GM12878 (cell line): ENCODE data around the gene CAPN9. TPM values are rescaled to one million over a fixed set of nuclear protein-coding genes. Genes with fewer than 3 reads are reported as not detected.

ENCODE experiments used
- ATAC-seq: fragments of 200-7000 bp; cut with Tn5 transposase; 3 replicates; pipeline ENCODE4 v1.9.1; 2020; ENCODE audit warnings: mild to moderate bottlenecking, moderate library complexity
- BruUV-seq: library from RNA; stranded (reverse); fragments of 400-500 nt; replicated peaks from 2 replicates; lab custom pipeline; 2021; lab: Mats Ljungman, UMichigan
- CTCF ChIA-PET: fragments of 300-600 bp; sonication (Branson Sonifier 250); formaldehyde crosslinking; extraction: SDS; loops from one replicate; lab custom pipeline; 2021; ENCODE audit warnings: inconsistent platforms; lab: Yijun Ruan, JAX
- POLR2A ChIA-PET: fragments of 350-600 bp; formaldehyde crosslinking; extraction: SDS; loops from one replicate; lab custom pipeline; 2021; ENCODE audit warnings: inconsistent platforms; lab: Charles Lee
- RAD21 ChIA-PET: fragments of 300-600 bp; sonication (Branson Sonifier 250); formaldehyde crosslinking; loops from one replicate; lab custom pipeline; 2023; ENCODE audit warnings: antibody characterized with exemption; ENCODE audit not compliant: unreplicated experiment; lab: Charles Lee
- SMC1A ChIA-PET: fragments of 300-600 bp; sonication (Branson Sonifier 250); formaldehyde crosslinking; loops from one replicate; lab custom pipeline; 2023; ENCODE audit not compliant: unreplicated experiment, uncharacterized antibody; lab: Charles Lee
- DNase-seq: peaks from one replicate; pipeline ENCODE4 v3.0.0-alpha.2; 2011; ENCODE audit warnings: low read depth, low spot score
- FAIRE-seq: peaks from 3 replicates; lab custom pipeline; 2011; peaks lifted over from hg19 to GRCh38; lab: Jason Lieb, UNC
- H2AFZ ChIP-seq: 2 replicates; pipeline ENCODE4 v1.6.0; 2011; ENCODE audit warnings: low read depth, low read length, control low read depth; ENCODE audit not compliant: control insufficient read depth
- H3K27ac ChIP-seq: 2 replicates; pipeline ENCODE4 v1.5.1; 2011; ENCODE audit warnings: control low read depth; ENCODE audit not compliant: control insufficient read depth, insufficient read depth
- H3K27me3 ChIP-seq, 2 experiments: replicated peaks in 1 of 2; 2 replicates each; pipeline versions ENCODE4 v1.6.0 to v1.6.1; 2011; ENCODE audit warnings: low read length in 1 of 2; ENCODE audit not compliant: control insufficient read depth in 2 of 2, insufficient read depth in 2 of 2
- H3K36me3 ChIP-seq, 2 experiments: 2 replicates each; pipeline ENCODE4 v1.5.1; 2011; ENCODE audit warnings: low read length in 1 of 2; ENCODE audit not compliant: control insufficient read depth in 2 of 2, insufficient read depth in 2 of 2
- H3K4me1 ChIP-seq: 2 replicates; pipeline ENCODE4 v1.6.1; 2011; ENCODE audit warnings: mild to moderate bottlenecking, low read length, moderate library complexity, mixed read lengths; ENCODE audit not compliant: control insufficient read depth, insufficient read depth
- H3K4me2 ChIP-seq: 2 replicates; pipeline ENCODE4 v1.6.0; 2011; ENCODE audit warnings: control low read depth; ENCODE audit not compliant: control insufficient read depth, insufficient read depth
- H3K4me3 ChIP-seq: fragments of 200-600 bp; sonication (generic); 2 replicates; pipeline ENCODE4 v1.5.1; 2016
- H3K79me2 ChIP-seq: 2 replicates; pipeline ENCODE4 v1.6.0; 2011; ENCODE audit warnings: low read length; ENCODE audit not compliant: control insufficient read depth, insufficient read depth
- H3K9ac ChIP-seq: 2 replicates; pipeline ENCODE4 v1.8.0; 2011; ENCODE audit warnings: low read length, control low read depth, mixed read lengths; ENCODE audit not compliant: control insufficient read depth, insufficient read depth
- H3K9me3 ChIP-seq: replicated peaks from 3 replicates; pipeline ENCODE4 v1.5.1; 2011; ENCODE audit warnings: mild to moderate bottlenecking, low read length; ENCODE audit not compliant: control insufficient read depth, insufficient read depth
- H4K20me1 ChIP-seq: 2 replicates; pipeline ENCODE4 v1.6.0; 2011; ENCODE audit not compliant: control insufficient read depth, insufficient read depth
- BACH1 ChIP-seq: fragments of 450-650 bp; IDR thresholded peaks from 2 replicates; pipeline ENCODE4 v1.6.1; 2017; ENCODE audit warnings: mild to moderate bottlenecking, borderline replicate concordance
- BCLAF1 ChIP-seq: fragments of 450-650 bp; IDR thresholded peaks from 2 replicates; pipeline ENCODE4 v1.6.1; 2017; ENCODE audit warnings: antibody characterized with exemption, mild to moderate bottlenecking, moderate library complexity
- MTA2 ChIP-seq: fragments of 450-650 bp; IDR thresholded peaks from 2 replicates; pipeline ENCODE4 v1.6.1; 2016; ENCODE audit warnings: low read depth, mild to moderate bottlenecking, moderate library complexity
- NBN ChIP-seq: fragments of 450-650 bp; IDR thresholded peaks from 2 replicates; pipeline ENCODE4 v1.6.1; 2016
- NFYB ChIP-seq: IDR thresholded peaks from 2 replicates; pipeline ENCODE4 v1.6.1; 2011; ENCODE audit warnings: low read depth, mild to moderate bottlenecking, low read length, improper control_type of control experiment, moderate library complexity; ENCODE audit not compliant: insufficient read depth
- NR2F1 ChIP-seq: fragments of 450-650 bp; conservative IDR thresholded peaks from 2 replicates; pipeline ENCODE4 v1.6.1; 2017; ENCODE audit warnings: mild to moderate bottlenecking
- RCOR1 ChIP-seq: conservative IDR thresholded peaks from 2 replicates; pipeline ENCODE4 v1.6.1; 2012; ENCODE audit warnings: low read depth, low read length, improper control_type of control experiment
- SUPT20H ChIP-seq: IDR thresholded peaks from 2 replicates; pipeline ENCODE4 v1.6.1; 2011; ENCODE audit warnings: low read depth, mild to moderate bottlenecking, low read length, moderate library complexity, borderline replicate concordance; ENCODE audit not compliant: control insufficient read depth
- ZNF592 ChIP-seq: fragments of 450-650 bp; IDR thresholded peaks from 2 replicates; pipeline ENCODE4 v1.6.1; 2017; ENCODE audit warnings: mild to moderate bottlenecking, moderate library complexity
- ZNF622 ChIP-seq: fragments of 450-650 bp; IDR thresholded peaks from 2 replicates; pipeline ENCODE4 v1.6.1; 2017; ENCODE audit warnings: mild to moderate bottlenecking, inconsistent platforms
- WGBS: methylation state at CpG from one replicate; pipeline ENCODE4 v1.1.6; 2016; ENCODE audit warnings: low lambda C conversion rate; ENCODE audit not compliant: insufficient replicate concordance, insufficient coverage; ENCODE audit errors: missing lambda C conversion rate; 5-methylcytosine and 5-hydroxymethylcytosine counted together
- in situ Hi-C: fragments of 300-500 bp; cut with MboI; formaldehyde crosslinking; loops from 9 replicates; pipeline ENCODE4 v1.14.3; 2018; ENCODE audit warnings: mixed read lengths
- intact Hi-C: fragments of 100-400 bp; cut with micrococcal nuclease; formaldehyde crosslinking; loops from one replicate; pipeline ENCODE4 v1.14.2; 2022; ENCODE audit not compliant: unreplicated experiment
- polyA plus RNA-seq, 11 experiments: library from polyadenylated mRNA; depleted of rRNA in 4 of 11; unstranded in 6 of 11; stranded (reverse) in 5 of 11; fragments of >200 nt; fragmentation: Nextera tagmentation in 4 of 11; fragmentation: Illumina TruSeq in 1 of 11; extraction: Ambion mirVana in 4 of 11; extraction: Trizol in 1 of 11; gene quantifications; 1 replicate in 1 of 11; 2 replicates in 10 of 11; pipeline versions ENCODE4 v1.2.1 to v1.2.3, GENCODE V29; 2011 to 2016; ENCODE audit warnings: inconsistent platforms in 2 of 11, missing spikeins in 2 of 11, low read depth in 1 of 11
- total RNA-seq, 4 experiments: library from RNA; depleted of rRNA in 3 of 4; stranded (reverse); fragments of >200 nt in 3 of 4; fragmentation: Illumina TruSeq in 1 of 4; extraction: Trizol in 1 of 4; gene quantifications; 2 replicates each; pipeline versions ENCODE4 v1.2.1 to v1.2.3, GENCODE V29; 2013 to 2021

CAPN9 gene
- total and polyA plus RNA-seq, 10 of the 15 experiments (the other 5 are each of a cell fraction or from before 2014, with no cell fraction given) = not detected

GRCh38 chr1:230784163-230784562 lies 37.0 kb downstream of the CAPN9 start:
- H3K27ac ChIP-seq = no peak overlapping the region
- TF ChIP-seq NR2F1 = no peak
- no peak for TF ChIP-seq NFYB
- no peak for TF ChIP-seq BACH1
- no peak for TF ChIP-seq RCOR1
- no peak for TF ChIP-seq BCLAF1
- TF ChIP-seq SUPT20H = no peak
- TF ChIP-seq ZNF592 = no peak
- TF ChIP-seq MTA2 = no peak
- no peak for TF ChIP-seq ZNF622
- no peak for TF ChIP-seq NBN
- DNase-seq (no peak), FAIRE-seq (no peak), ATAC-seq (no peak)
- no peaks in the 10 kb centered on the region for H4K20me1 ChIP-seq
- ChIA-PET POLR2A (no interaction called here), CTCF (no interaction called here), RAD21 (no interaction called here), SMC1A (no interaction called here)
- 22% methylated on average over 2 of the region's 2 CpGs for WGBS
- intact Hi-C loops = no loop called here
- H3K9ac ChIP-seq = no peak overlapping the region
- no peak overlapping the region for H3K4me2 ChIP-seq
- BruUV-seq = no TSS peak
- H3K27me3 ChIP-seq = 0 out of 4 replicates have a peak, but pooled peaks cover 0 to 4% of the 10 kb centered on the region in 2 experiments
- H2AFZ ChIP-seq = no peak overlapping the region
- H3K9me3 ChIP-seq = no peaks in the 10 kb centered on the region
- H3K4me1 ChIP-seq = no peaks in the 10 kb centered on the region; the same call in 1 of the 2 replicates
- H3K36me3 ChIP-seq = no peaks in the 10 kb centered on the region
- no peaks in the 10 kb centered on the region for H3K79me2 ChIP-seq
- H3K4me3 ChIP-seq = no peak overlapping the region
- in situ Hi-C loops = no loop called here
